GM19468 (cell line): ENCODE data around the gene COX8A.

ENCODE experiments used
- ATAC-seq: cut with Tn5 transposase; IDR thresholded peaks from one replicate; pipeline ENCODE4 v1.9.1; 2021; ENCODE audit warnings: mild to moderate bottlenecking, moderate library complexity, moderate number of reproducible peaks; ENCODE audit not compliant: unreplicated experiment; ENCODE audit errors: extremely low read depth

COX8A gene

GRCh38 chr11:64017945-64018224 lies 43.5 kb downstream of the COX8A start:
- no peak for ATAC-seq

- no peak for ATAC-seq
These were observed 43.9 kb downstream of the COX8A start for GRCh38 chr11:64018310-64018709.

- no peak for ATAC-seq
These were observed 45.0 kb downstream of the COX8A start for GRCh38 chr11:64019106-64020037.

- ATAC-seq, result no peak
These were observed 46.7 kb downstream of the COX8A start for GRCh38 chr11:64020976-64021756.

- ATAC-seq, result no peak
These were observed 47.3 kb downstream of the COX8A start for GRCh38 chr11:64021757-64022093.

- no peak for ATAC-seq
These were observed 47.8 kb downstream of the COX8A start for GRCh38 chr11:64022125-64022784.

- no peak for ATAC-seq
These were observed 49.6 kb downstream of the COX8A start for GRCh38 chr11:64023712-64024710.

GRCh38 chr11:64025205-64025604 lies 50.8 kb downstream of the COX8A start:
- ATAC-seq, result no peak
